H9 (cell line): ENCODE results near the gene PRSS50. TPM values are rescaled to one million over a fixed set of nuclear protein-coding genes. Genes with fewer than 3 reads are reported as not detected.

Experiments used
- DNase-seq: peaks from one replicate; pipeline ENCODE4 v3.0.0-alpha.2; 2017
- H2AFZ ChIP-seq: one replicate; pipeline ENCODE4 v1.6.1; 2013; ENCODE audit warnings: mild to moderate bottlenecking, low read length, control low read depth, moderate library complexity
- H2AK5ac ChIP-seq: 2 replicates; pipeline ENCODE4 v1.6.1; 2013; ENCODE audit warnings: low read length, control low read depth, mixed read lengths; ENCODE audit not compliant: insufficient read length
- H2BK120ac ChIP-seq: one replicate; pipeline ENCODE4 v1.6.1; 2013; ENCODE audit warnings: low read depth, mild to moderate bottlenecking, low read length, control low read depth, inconsistent platforms; ENCODE audit not compliant: poor library complexity, severe bottlenecking
- H2BK12ac ChIP-seq: 2 replicates; pipeline ENCODE4 v1.6.1; 2013; ENCODE audit warnings: low read length, control low read depth, mixed read lengths, low read depth; ENCODE audit not compliant: insufficient read length
- H2BK15ac ChIP-seq: 2 replicates; pipeline ENCODE4 v1.6.1; 2013; ENCODE audit warnings: low read depth, low read length, control low read depth
- H2BK20ac ChIP-seq: one replicate; pipeline ENCODE4 v1.6.1; 2013; ENCODE audit warnings: low read depth, mild to moderate bottlenecking, low read length, control low read depth, inconsistent platforms; ENCODE audit not compliant: poor library complexity, severe bottlenecking
- H2BK5ac ChIP-seq: 2 replicates; pipeline ENCODE4 v1.6.1; 2013; ENCODE audit warnings: low read length, control low read depth, mixed read lengths; ENCODE audit not compliant: insufficient read length
- H3K14ac ChIP-seq: 2 replicates; pipeline ENCODE4 v1.6.1; 2013; ENCODE audit warnings: low read length, control low read depth; ENCODE audit not compliant: insufficient read depth
- H3K18ac ChIP-seq: 2 replicates; pipeline ENCODE4 v1.6.1; 2013; ENCODE audit warnings: low read depth, mild to moderate bottlenecking, mixed read lengths, low read length, control low read depth; ENCODE audit not compliant: insufficient read length
- H3K23ac ChIP-seq: 2 replicates; pipeline ENCODE4 v1.6.1; 2013; ENCODE audit warnings: low read length, control low read depth, mixed read lengths, low read depth; ENCODE audit not compliant: insufficient read length
- H3K23me2 ChIP-seq: 2 replicates; pipeline ENCODE4 v1.6.1; 2013; ENCODE audit warnings: low read depth, mild to moderate bottlenecking, mixed read lengths, low read length, control low read depth; ENCODE audit not compliant: insufficient read length, poor library complexity, severe bottlenecking
- H3K27ac ChIP-seq: 2 replicates; pipeline ENCODE4 v1.5.1; 2013; ENCODE audit warnings: low read length, control low read depth, mixed read lengths, low read depth; ENCODE audit not compliant: insufficient read length
- H3K27me3 ChIP-seq: 2 replicates; pipeline ENCODE4 v1.6.1; 2013; ENCODE audit warnings: low read length, control low read depth, inconsistent platforms; ENCODE audit not compliant: insufficient read depth
- H3K4ac ChIP-seq: 2 replicates; pipeline ENCODE4 v1.6.1; 2013; ENCODE audit warnings: low read depth, mild to moderate bottlenecking, control low read depth, inconsistent platforms, low read length, moderate library complexity
- H3K4me1 ChIP-seq: 2 replicates; pipeline ENCODE4 v1.6.1; 2013; ENCODE audit warnings: low read length, control low read depth, inconsistent platforms; ENCODE audit not compliant: insufficient read depth
- H3K4me2 ChIP-seq: 2 replicates; pipeline ENCODE4 v1.6.1; 2013; ENCODE audit warnings: low read length, control low read depth, mixed read lengths; ENCODE audit not compliant: insufficient read length, insufficient read depth
- H3K56ac ChIP-seq: 2 replicates; pipeline ENCODE4 v1.6.1; 2013; ENCODE audit warnings: low read depth, mild to moderate bottlenecking, mixed read lengths, low read length, control low read depth; ENCODE audit not compliant: insufficient read length
- H3K79me1 ChIP-seq: 2 replicates; pipeline ENCODE4 v1.6.1; 2013; ENCODE audit warnings: low read depth, mild to moderate bottlenecking, moderate library complexity, low read length, control low read depth, inconsistent platforms; ENCODE audit not compliant: insufficient read depth, poor library complexity, severe bottlenecking
- H3K79me2 ChIP-seq: 2 replicates; pipeline ENCODE4 v1.6.1; 2013; ENCODE audit warnings: low read length, control low read depth, inconsistent platforms; ENCODE audit not compliant: insufficient read depth
- H3K9ac ChIP-seq: 2 replicates; pipeline ENCODE4 v1.6.1; 2013; ENCODE audit warnings: low read length, control low read depth, mixed read lengths; ENCODE audit not compliant: insufficient read length; ENCODE audit errors: extremely low read depth
- H3K9me3 ChIP-seq: one replicate; pipeline ENCODE4 v1.6.1; 2013; ENCODE audit warnings: low read depth, low read length, inconsistent platforms; ENCODE audit not compliant: control insufficient read depth
- H3T11ph ChIP-seq: one replicate; pipeline ENCODE4 v1.6.1; 2013; ENCODE audit warnings: mild to moderate bottlenecking, low read length, control low read depth, inconsistent platforms
- H4K20me1 ChIP-seq: one replicate; pipeline ENCODE4 v1.6.1; 2013; ENCODE audit not compliant: control insufficient read depth, insufficient read length, insufficient read depth
- H4K5ac ChIP-seq: 2 replicates; pipeline ENCODE4 v1.6.1; 2013; ENCODE audit warnings: low read depth, mild to moderate bottlenecking, mixed read lengths, low read length, control low read depth; ENCODE audit not compliant: insufficient read length
- H4K8ac ChIP-seq: replicated peaks from 2 replicates; pipeline ENCODE4 v1.6.1; 2013; ENCODE audit warnings: low read length, control low read depth, mixed read lengths, low read depth; ENCODE audit not compliant: insufficient read length
- H4K91ac ChIP-seq: 2 replicates; pipeline ENCODE4 v1.6.1; 2013; ENCODE audit warnings: low read depth, mild to moderate bottlenecking, moderate library complexity, mixed read lengths, low read length, control low read depth; ENCODE audit not compliant: insufficient read length
- H3K27ac Mint-ChIP-seq, 3 experiments: 2 replicates in 2 of 3; 3 replicates in 1 of 3; pipeline ENCODE4 v1.8.0; 2020 to 2021; ENCODE audit warnings: mixed read lengths in 3 of 3, mild to moderate bottlenecking in 1 of 3, moderate library complexity in 1 of 3
- H3K27me3 Mint-ChIP-seq: 2 replicates; pipeline ENCODE4 v1.8.0; 2021; ENCODE audit warnings: low read depth, mild to moderate bottlenecking, moderate library complexity, mixed read lengths
- H3K36me3 Mint-ChIP-seq, 3 experiments: 2 replicates in 2 of 3; 3 replicates in 1 of 3; pipeline ENCODE4 v1.8.0; 2020 to 2021; ENCODE audit warnings: low read depth in 3 of 3, mixed read lengths in 3 of 3; ENCODE audit not compliant: insufficient read depth in 1 of 3
- H3K4me1 Mint-ChIP-seq, 2 experiments: 2 replicates each; pipeline ENCODE4 v1.8.0; 2020; ENCODE audit warnings: mixed read lengths in 2 of 2
- H3K4me3 Mint-ChIP-seq, 2 experiments: 2 replicates in 1 of 2; 3 replicates in 1 of 2; pipeline ENCODE4 v1.8.0; 2020 to 2021; ENCODE audit warnings: mild to moderate bottlenecking in 2 of 2, mixed read lengths in 2 of 2, moderate library complexity in 1 of 2
- H3K9me3 Mint-ChIP-seq, 2 experiments: 2 replicates in 1 of 2; 3 replicates in 1 of 2; pipeline ENCODE4 v1.8.0; 2020; ENCODE audit warnings: mild to moderate bottlenecking in 2 of 2, mixed read lengths in 2 of 2, moderate library complexity in 1 of 2
- WGBS: extraction: QIAGEN DNeasy Blood & Tissue Kit; methylation state at CpG from one replicate; pipeline ENCODE4 v1.1.7; 2013; ENCODE audit warnings: missing lambda C conversion rate, low lambda C conversion rate, mixed read lengths; ENCODE audit not compliant: insufficient read length; ENCODE audit errors: extremely low coverage; 5-methylcytosine and 5-hydroxymethylcytosine counted together
- total RNA-seq: library from RNA; stranded (reverse); gene quantifications from 2 replicates; pipeline ENCODE4 v1.2.1, GENCODE V29; 2021
- TF ChIP-seq, protein P1 (sequence below): fragments of 200-600 bp; sonication (generic); conservative IDR thresholded peaks from 3 replicates; pipeline ENCODE4 v1.8.0; 2021; ENCODE audit warnings: antibody characterized with exemption, mild to moderate bottlenecking

Gene PRSS50
- total RNA-seq, 1 experiment from 2014 or later = 0.24 TPM

GRCh38 chr3:46678280-46678679 is 39.4 kb downstream of the PRSS50 start:
- TF ChIP-seq, protein P1, sequence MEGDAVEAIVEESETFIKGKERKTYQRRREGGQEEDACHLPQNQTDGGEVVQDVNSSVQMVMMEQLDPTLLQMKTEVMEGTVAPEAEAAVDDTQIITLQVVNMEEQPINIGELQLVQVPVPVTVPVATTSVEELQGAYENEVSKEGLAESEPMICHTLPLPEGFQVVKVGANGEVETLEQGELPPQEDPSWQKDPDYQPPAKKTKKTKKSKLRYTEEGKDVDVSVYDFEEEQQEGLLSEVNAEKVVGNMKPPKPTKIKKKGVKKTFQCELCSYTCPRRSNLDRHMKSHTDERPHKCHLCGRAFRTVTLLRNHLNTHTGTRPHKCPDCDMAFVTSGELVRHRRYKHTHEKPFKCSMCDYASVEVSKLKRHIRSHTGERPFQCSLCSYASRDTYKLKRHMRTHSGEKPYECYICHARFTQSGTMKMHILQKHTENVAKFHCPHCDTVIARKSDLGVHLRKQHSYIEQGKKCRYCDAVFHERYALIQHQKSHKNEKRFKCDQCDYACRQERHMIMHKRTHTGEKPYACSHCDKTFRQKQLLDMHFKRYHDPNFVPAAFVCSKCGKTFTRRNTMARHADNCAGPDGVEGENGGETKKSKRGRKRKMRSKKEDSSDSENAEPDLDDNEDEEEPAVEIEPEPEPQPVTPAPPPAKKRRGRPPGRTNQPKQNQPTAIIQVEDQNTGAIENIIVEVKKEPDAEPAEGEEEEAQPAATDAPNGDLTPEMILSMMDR = no peak
- no peak overlapping the region for H2BK5ac ChIP-seq
- no peak for DNase-seq
- no peaks in the 10 kb centered on the region for H3K4me1 ChIP-seq
- H3K36me3 Mint-ChIP-seq = peaks cover 0 to 8% (median 0%) of the 10 kb centered on the region in 3 experiments; a peak in 4 of 7 replicates
- H3K18ac ChIP-seq = no peak overlapping the region
- H3K4me1 Mint-ChIP-seq = peaks cover 3 to 22% of the 10 kb centered on the region in 2 experiments
- H3K23me2 ChIP-seq = no peaks in the 10 kb centered on the region
- no peaks in the 10 kb centered on the region; the same call in 1 of the 2 replicates for H3K27me3 Mint-ChIP-seq
- no peak overlapping the region for H2BK15ac ChIP-seq
- H3K9ac ChIP-seq = no peak overlapping the region
- no peak overlapping the region for H3K4me3 Mint-ChIP-seq
- no peak overlapping the region for H2BK120ac ChIP-seq
- no peak overlapping the region for H4K91ac ChIP-seq
- no peak overlapping the region for H4K8ac ChIP-seq
- H2AK5ac ChIP-seq = no peak overlapping the region
- no peaks in the 10 kb centered on the region for H3K27me3 ChIP-seq
- no peak overlapping the region for H3T11ph ChIP-seq
- H3K4me2 ChIP-seq = no peak overlapping the region
- no peak overlapping the region for H2BK12ac ChIP-seq
- no peaks in the 10 kb centered on the region for H3K79me1 ChIP-seq
- no peaks in the 10 kb centered on the region for H4K20me1 ChIP-seq
- H3K9me3 ChIP-seq = no peaks in the 10 kb centered on the region
- H3K4ac ChIP-seq = no peak overlapping the region
- no peaks in the 10 kb centered on the region for H3K79me2 ChIP-seq
- WGBS = no CpG with 5 or more reads among the region's 6 CpGs
- no peak overlapping the region for H2BK20ac ChIP-seq
- no peak overlapping the region for H2AFZ ChIP-seq
- H4K5ac ChIP-seq = no peak overlapping the region
- no peak overlapping the region for H3K14ac ChIP-seq
- H3K23ac ChIP-seq = no peak overlapping the region
- no peak overlapping the region for H3K27ac Mint-ChIP-seq
- H3K27ac ChIP-seq = no peak overlapping the region
- H3K9me3 Mint-ChIP-seq = no peaks in the 10 kb centered on the region
- no peak overlapping the region for H3K56ac ChIP-seq
